ENCODE results near the gene MGAT4A. TPM values are rescaled to one million over a fixed set of nuclear protein-coding genes. Genes with fewer than 3 reads are reported as not detected.

Gene MGAT4A
- total and polyA plus RNA-seq, 9 of the 15 experiments (the other 6 are each of a cell fraction or from before 2014, with no cell fraction given) = 0.03 to 0.53 (median 0.18) TPM; not detected in 2

GRCh38 chr2:98769784-98770183 lies 38.9 kb upstream of the MGAT4A start (continued):
- TF ChIP-seq JUNB (CRISPR knock-in tag; conservative IDR thresholded peaks at IDR 0.05) (no peak), BRD4 (IDR thresholded peaks at IDR 0.05) (no peak), RUNX1 (IDR thresholded peaks at IDR 0.05; ENCODE audit: low read depth) (no peak), CEBPZ (IDR thresholded peaks at IDR 0.05; ENCODE audit: borderline replicate concordance, low read depth, low read length) (no peak), YBX1 (IDR thresholded peaks at IDR 0.05) (no peak), ZNF280A (IDR thresholded peaks at IDR 0.05; ENCODE audit: low read depth, partially characterized antibody) (no peak), TRIM25 (IDR thresholded peaks at IDR 0.05; ENCODE audit: borderline replicate concordance) (no peak), ZNF407 (IDR thresholded peaks at IDR 0.05; ENCODE audit: low read depth) (no peak), CHAMP1 (IDR thresholded peaks at IDR 0.05) (no peak), SNIP1 (IDR thresholded peaks at IDR 0.05; ENCODE audit: low read depth) (no peak), ZBED1 (IDR thresholded peaks at IDR 0.05) (no peak)

Data from K562 (cell line).